Activated gamma-delta T cell (primary cell): Measurements from ENCODE around the gene UBE2J1.

ENCODE experiments used
- DNase-seq: peaks from one replicate; lab custom pipeline; 2025; lab: John Stamatoyannopoulos, UW

Gene UBE2J1

GRCh38 chr6:89290401-89291155 is 61.9 kb downstream of the UBE2J1 start:
- DNase-seq, result no peak

GRCh38 chr6:89289710-89290109 is 62.8 kb downstream of the UBE2J1 start:
- DNase-seq, result no peak

- DNase-seq, result no peak
Measured at GRCh38 chr6:89287351-89288028, 65.0 kb downstream of the UBE2J1 start.

GRCh38 chr6:89286516-89286915 is 66.0 kb downstream of the UBE2J1 start:
- DNase-seq, result no peak

GRCh38 chr6:89284963-89285735 is 67.4 kb downstream of the UBE2J1 start:
- no peak for DNase-seq

- DNase-seq, result no peak
Measured at GRCh38 chr6:89284081-89284480, 68.4 kb downstream of the UBE2J1 start.

GRCh38 chr6:89282749-89283148 is 69.8 kb downstream of the UBE2J1 start:
- no peak for DNase-seq

GRCh38 chr6:89281779-89282246 is 70.7 kb downstream of the UBE2J1 start:
- no peak for DNase-seq

- no peak for DNase-seq
Measured at GRCh38 chr6:89278956-89279355, 73.6 kb downstream of the UBE2J1 start.
